ENCODE data around the gene KLF5.

GRCh38 chr13:73082471-73082870 lies 23.7 kb downstream of the KLF5 start:
- no peak for TF ChIP-seq MEF2A (IDR thresholded peaks at IDR 0.05; ENCODE audit: insufficient read depth, low read depth, low read length)
- no peak for TF ChIP-seq CTCF (IDR thresholded peaks at IDR 0.05 in 2 of 3, conservative IDR thresholded peaks at IDR 0.05 in 1 of 3; ENCODE audit: control insufficient read depth in 2 of 3, extremely low read depth in 1 of 3, insufficient read depth in 1 of 3, low read depth in 3 of 3, low read length in 3 of 3)
- TF ChIP-seq KDM1A (IDR thresholded peaks at IDR 0.05; ENCODE audit: borderline replicate concordance) = no peak
- TF ChIP-seq POLR2AphosphoS5 (IDR thresholded peaks at IDR 0.05; ENCODE audit: low read length) = no peak
- TF ChIP-seq ZNF274 (IDR thresholded peaks at IDR 0.05; ENCODE audit: insufficient read depth, insufficient read length) = no peak
- TF ChIP-seq PBX3 (IDR thresholded peaks at IDR 0.05; ENCODE audit: insufficient replicate concordance, low read depth, low read length) = no peak
- TF ChIP-seq CEBPB (IDR thresholded peaks at IDR 0.05; ENCODE audit: borderline replicate concordance in 1 of 2, low read depth in 2 of 2, low read length in 2 of 2) = no peak
- no peak for TF ChIP-seq SMC3 (IDR thresholded peaks at IDR 0.05; ENCODE audit: borderline replicate concordance, low read length)
- no peak for TF ChIP-seq TCF12 (IDR thresholded peaks at IDR 0.05; ENCODE audit: low read depth, low read length)
- TF ChIP-seq CHD2 (IDR thresholded peaks at IDR 0.05; ENCODE audit: borderline replicate concordance, low read depth, low read length) = no peak
- TF ChIP-seq TCF7 (IDR thresholded peaks at IDR 0.05; ENCODE audit: borderline replicate concordance) = no peak
- TF ChIP-seq EZH2 (IDR thresholded peaks at IDR 0.05; ENCODE audit: borderline replicate concordance, control insufficient read depth, low read depth, low read length) = no peak
- TF ChIP-seq POLR2AphosphoS2 (IDR thresholded peaks at IDR 0.05; ENCODE audit: low read depth, low read length) = no peak

Data from GM12878 (cell line).